Neural cell (in vitro differentiated cells): ENCODE measurements around the gene WNT4.

Experiments
- CTCF ChIP-seq: fragments of 450-650 bp; IDR thresholded peaks from 2 replicates; pipeline ENCODE4 v1.5.1; 2014; ENCODE audit warnings: antibody characterized with exemption, mild to moderate bottlenecking, moderate library complexity; ENCODE audit not compliant: poor library complexity, severe bottlenecking
- TAF1 ChIP-seq: IDR thresholded peaks from 2 replicates; pipeline ENCODE4 v1.6.1; 2012; ENCODE audit warnings: low read depth

GRCh38 chr1:22168412-22168973, 25.6 kb upstream of the WNT4 start:
- no peak for TF ChIP-seq CTCF
- no peak for TF ChIP-seq TAF1
